HepG2 (cell line): ENCODE measurements around the gene XAB2. TPM values are rescaled to one million over a fixed set of nuclear protein-coding genes. Genes with fewer than 3 reads are reported as not detected.

ENCODE experiments used
- ATAC-seq: fragments of 200-7000 bp; cut with Tn5 transposase; 3 replicates; pipeline ENCODE4 v1.9.1; 2020; ENCODE audit warnings: mild to moderate bottlenecking, moderate library complexity
- BruUV-seq: library from RNA; stranded (reverse); fragments of 400-500 nt; replicated peaks from 2 replicates; lab custom pipeline; 2021; lab: Mats Ljungman, UMichigan
- CTCF ChIA-PET: fragments of 300-600 bp; formaldehyde crosslinking; extraction: SDS; loops from one replicate; lab custom pipeline; 2021; ENCODE audit warnings: low total read pairs, inconsistent platforms, low intra/inter-chr PET ratio; lab: Yijun Ruan, JAX
- POLR2A ChIA-PET: fragments of 350-600 bp; sonication (Branson Sonifier 250); formaldehyde crosslinking; loops from one replicate; lab custom pipeline; 2020; ENCODE audit warnings: antibody characterized with exemption, inconsistent platforms; lab: Yijun Ruan, JAX
- DNase-seq: peaks from one replicate; pipeline ENCODE4 v3.0.0-alpha.2; 2015; ENCODE audit warnings: low spot score
- FAIRE-seq: peaks from 3 replicates; lab custom pipeline; 2011; peaks lifted over from hg19 to GRCh38; lab: Jason Lieb, UNC
- H2AFZ ChIP-seq: one replicate; pipeline ENCODE4 v1.6.1; 2011; ENCODE audit warnings: low read length, inconsistent platforms
- H3K27ac ChIP-seq: fragments of 300-600 bp; 3 replicates; pipeline ENCODE4 v1.8.0; 2011; ENCODE audit warnings: mixed run types, mild to moderate bottlenecking, mixed read lengths, low read length, inconsistent platforms; ENCODE audit not compliant: insufficient read depth; ENCODE audit errors: extremely low read length
- H3K27me3 ChIP-seq, 2 experiments: fragments of 200-600 bp in 1 of 2; 2 replicates in 1 of 2; 3 replicates in 1 of 2; pipeline versions ENCODE4 v1.6.0 to v1.8.0; 2011; ENCODE audit warnings: low read length in 2 of 2, mild to moderate bottlenecking in 2 of 2, moderate library complexity in 2 of 2, inconsistent platforms in 1 of 2; ENCODE audit not compliant: insufficient read depth in 2 of 2, control insufficient read depth in 1 of 2
- H3K36me3 ChIP-seq, 2 experiments: fragments of 200-600 bp in 1 of 2; replicated peaks in 1 of 2; 2 replicates in 1 of 2; 3 replicates in 1 of 2; pipeline versions ENCODE4 v1.5.1 to v1.8.0; 2011; ENCODE audit warnings: low read length in 2 of 2, inconsistent platforms in 1 of 2; ENCODE audit not compliant: insufficient read depth in 2 of 2, control insufficient read depth in 1 of 2
- H3K4me1 ChIP-seq: 2 replicates; pipeline ENCODE4 v1.5.1; 2012; ENCODE audit warnings: low read length, inconsistent platforms; ENCODE audit not compliant: insufficient read depth
- H3K4me2 ChIP-seq: 2 replicates; pipeline ENCODE4 v1.6.0; 2011; ENCODE audit warnings: low read depth, low read length, inconsistent platforms
- H3K4me3 ChIP-seq, 3 experiments: fragments of 200-600 bp in 1 of 3; sonication (generic), shearing (Covaris generic) in 1 of 3; replicated peaks in 1 of 3; 2 replicates each; pipeline ENCODE4 v1.5.1; 2011 to 2016; ENCODE audit warnings: low read length in 3 of 3, inconsistent platforms in 2 of 3, low read depth in 2 of 3, mild to moderate bottlenecking in 2 of 3, control low read depth in 1 of 3, mixed read lengths in 1 of 3; ENCODE audit not compliant: insufficient read depth in 1 of 3
- H3K79me2 ChIP-seq: one replicate; pipeline ENCODE4 v1.6.1; 2011; ENCODE audit warnings: low read length, inconsistent platforms; ENCODE audit not compliant: insufficient read depth
- H3K9ac ChIP-seq: 2 replicates; pipeline ENCODE4 v1.6.0; 2011; ENCODE audit warnings: mild to moderate bottlenecking, low read depth, low read length, inconsistent platforms; ENCODE audit not compliant: insufficient read depth
- H3K9me3 ChIP-seq: 2 replicates; pipeline ENCODE4 v1.5.1; 2012; ENCODE audit warnings: mild to moderate bottlenecking, low read length
- H4K20me1 ChIP-seq: 2 replicates; pipeline ENCODE4 v1.6.0; 2011; ENCODE audit warnings: inconsistent platforms, mild to moderate bottlenecking, low read length, moderate library complexity; ENCODE audit not compliant: insufficient read depth
- AGO2 ChIP-seq: fragments of 200-400 bp; formaldehyde crosslinking; optimal IDR thresholded peaks from 2 replicates; pipeline ENCODE3; 2017; ENCODE audit warnings: mild to moderate bottlenecking, low read depth, low read length, moderate library complexity
- DMAP1 ChIP-seq: IDR thresholded peaks from 2 replicates; pipeline ENCODE4 v1.6.1; 2016
- GATA4 ChIP-seq: sonication (generic); IDR thresholded peaks from 2 replicates; pipeline ENCODE4 v1.6.1; 2016; ENCODE audit warnings: antibody characterized with exemption, low read depth, borderline replicate concordance
- RBFOX2 ChIP-seq: fragments of 200-400 bp; formaldehyde crosslinking; IDR thresholded peaks from 2 replicates; pipeline ENCODE4 v1.6.1; 2017; ENCODE audit warnings: low read depth, mild to moderate bottlenecking, low read length
- SATB2 ChIP-seq: sonication (generic); formaldehyde crosslinking; IDR thresholded peaks from 2 replicates; pipeline ENCODE4 v1.5.0; 2020; ENCODE audit warnings: missing genetic modification reagents
- SOX13 ChIP-seq, 3 experiments: fragments of 450-650 bp in 1 of 3; sonication (generic) in 1 of 3; formaldehyde crosslinking in 1 of 3; IDR thresholded peaks in 2 of 3; conservative IDR thresholded peaks in 1 of 3; 2 replicates each; pipeline versions ENCODE4 v1.5.0 to v1.6.1; 2016 to 2020; ENCODE audit warnings: antibody characterized with exemption in 1 of 3, mild to moderate bottlenecking in 1 of 3, missing compliant biosample characterization in 1 of 3, missing genetic modification reagents in 1 of 3, moderate library complexity in 1 of 3
- U2AF2 ChIP-seq: fragments of 200-400 bp; formaldehyde crosslinking; IDR thresholded peaks from 2 replicates; pipeline ENCODE4 v1.6.1; 2017; ENCODE audit warnings: low read depth, mild to moderate bottlenecking, low read length
- ZBTB7A ChIP-seq: sonication (generic); formaldehyde crosslinking; IDR thresholded peaks from 2 replicates; pipeline ENCODE4 v1.8.0; 2022; ENCODE audit warnings: mild to moderate bottlenecking, missing genetic modification reagents
- ZNF354B ChIP-seq: sonication (generic); formaldehyde crosslinking; IDR thresholded peaks from 2 replicates; pipeline ENCODE4 v1.8.0; 2022; ENCODE audit warnings: mild to moderate bottlenecking, missing genetic modification reagents
- ZNF605 ChIP-seq: sonication (generic); formaldehyde crosslinking; IDR thresholded peaks from 2 replicates; pipeline ENCODE4 v1.8.0; 2022; ENCODE audit warnings: mild to moderate bottlenecking, missing genetic modification reagents
- ZNF883 ChIP-seq: sonication (generic); formaldehyde crosslinking; IDR thresholded peaks from 2 replicates; pipeline ENCODE4 v1.5.1; 2020; ENCODE audit warnings: mild to moderate bottlenecking, missing genetic modification reagents; ENCODE audit errors: not compliant biosample characterization
- ZSCAN31 ChIP-seq: sonication (generic); formaldehyde crosslinking; IDR thresholded peaks from 2 replicates; pipeline ENCODE4 v1.5.0; 2020; ENCODE audit warnings: low read depth, mild to moderate bottlenecking, missing genetic modification reagents
- WGBS: methylation state at CpG from one replicate; pipeline ENCODE4 v1.1.6; 2017; ENCODE audit warnings: low lambda C conversion rate; 5-methylcytosine and 5-hydroxymethylcytosine counted together
- in situ Hi-C: cut with HindIII; loops from 2 replicates; pipeline ENCODE4 v1.10.0; 2017; ENCODE audit warnings: low pct_unique_long_range_greater_than_20kb; ENCODE audit not compliant: extremely low pct_ligation_motif_present
- intact Hi-C: fragments of 100-400 bp; cut with micrococcal nuclease; formaldehyde crosslinking; loops from one replicate; pipeline ENCODE4 v1.10.0; 2022; ENCODE audit not compliant: unreplicated experiment
- polyA plus RNA-seq, 8 experiments: library from polyadenylated mRNA; depleted of rRNA in 3 of 8; stranded (reverse) in 7 of 8; unstranded in 1 of 8; fragments of >200 nt; fragmentation: Illumina TruSeq in 4 of 8; extraction: Trizol in 4 of 8; gene quantifications; 2 replicates each; pipeline versions ENCODE4 v1.2.1 to v1.2.3, GENCODE V29; 2011 to 2016; ENCODE audit warnings: low read depth in 4 of 8, missing spikeins in 1 of 8, mixed read lengths in 1 of 8; ENCODE audit not compliant: insufficient read depth in 1 of 8
- total RNA-seq, 5 experiments: library from RNA; depleted of rRNA; stranded (reverse); fragments of >200 nt; fragmentation: Illumina TruSeq; extraction: Trizol; gene quantifications; 2 replicates each; pipeline ENCODE4 v1.2.3, GENCODE V29; 2016; ENCODE audit warnings: low read depth in 1 of 5
- TF ChIP-seq, protein P1 (sequence below): sonication (generic); formaldehyde crosslinking; IDR thresholded peaks from 2 replicates; pipeline ENCODE4 v1.4.0; 2020; ENCODE audit warnings: missing genetic modification reagents, borderline replicate concordance
- TF ChIP-seq, protein P2 (sequence below): sonication (generic); formaldehyde crosslinking; IDR thresholded peaks from 2 replicates; pipeline ENCODE4 v1.5.1; 2020; ENCODE audit warnings: missing genetic modification reagents, mild to moderate bottlenecking, borderline replicate concordance
- TF ChIP-seq, protein P3 (sequence below): sonication (generic); formaldehyde crosslinking; IDR thresholded peaks from 2 replicates; pipeline ENCODE4 v1.8.1; 2023; ENCODE audit warnings: mild to moderate bottlenecking, missing genetic modification reagents, borderline replicate concordance

XAB2 gene
- total and polyA plus RNA-seq, 2 of the 13 experiments (the other 11 are each of a cell fraction or from before 2014, with no cell fraction given): 6.2 to 23.9 TPM

DNA sequence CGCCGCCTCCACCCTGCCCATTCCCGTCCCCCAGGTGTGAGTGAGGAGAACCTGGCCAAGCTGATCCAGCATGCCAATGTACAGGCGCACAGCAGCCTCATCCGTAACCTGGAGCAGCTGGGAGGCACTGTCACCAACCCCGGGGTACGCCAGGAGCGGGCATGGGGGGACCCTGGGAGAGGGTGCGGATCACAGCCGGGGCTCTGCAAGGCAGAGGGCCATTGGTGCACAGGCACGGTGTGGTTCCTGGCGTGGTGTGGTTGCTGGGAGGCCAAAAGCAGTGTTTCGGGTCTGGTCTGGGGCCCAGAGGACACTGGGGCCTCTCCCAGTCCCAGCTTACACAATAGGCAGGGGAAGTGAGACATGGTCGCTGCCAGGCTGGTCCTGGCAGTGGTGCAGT lies 15.8 kb upstream of the XAB2 start:
- no peaks in the 10 kb centered on the region for H4K20me1 ChIP-seq
- H3K4me1 ChIP-seq: no peaks in the 10 kb centered on the region
- no peaks in the 10 kb centered on the region for H3K36me3 ChIP-seq
- 100% methylated on average over 11 of the region's 14 CpGs for WGBS
- DNase-seq (no peak), FAIRE-seq (no peak), ATAC-seq (no peak)
- H3K27me3 ChIP-seq: no peaks in the 10 kb centered on the region
- BruUV-seq: no TSS peak
- H3K27ac ChIP-seq: no peak overlapping the region
- POLR2A ChIA-PET: no interaction called here
- TF ChIP-seq SATB2 (CRISPR knock-in tag) (no peak), U2AF2 (no peak), RBFOX2 (peak; percentile 30; the same call in 1 of the 2 replicates), ZBTB7A (no peak), AGO2 (peak; percentile 72)
- TF ChIP-seq, protein P1, sequence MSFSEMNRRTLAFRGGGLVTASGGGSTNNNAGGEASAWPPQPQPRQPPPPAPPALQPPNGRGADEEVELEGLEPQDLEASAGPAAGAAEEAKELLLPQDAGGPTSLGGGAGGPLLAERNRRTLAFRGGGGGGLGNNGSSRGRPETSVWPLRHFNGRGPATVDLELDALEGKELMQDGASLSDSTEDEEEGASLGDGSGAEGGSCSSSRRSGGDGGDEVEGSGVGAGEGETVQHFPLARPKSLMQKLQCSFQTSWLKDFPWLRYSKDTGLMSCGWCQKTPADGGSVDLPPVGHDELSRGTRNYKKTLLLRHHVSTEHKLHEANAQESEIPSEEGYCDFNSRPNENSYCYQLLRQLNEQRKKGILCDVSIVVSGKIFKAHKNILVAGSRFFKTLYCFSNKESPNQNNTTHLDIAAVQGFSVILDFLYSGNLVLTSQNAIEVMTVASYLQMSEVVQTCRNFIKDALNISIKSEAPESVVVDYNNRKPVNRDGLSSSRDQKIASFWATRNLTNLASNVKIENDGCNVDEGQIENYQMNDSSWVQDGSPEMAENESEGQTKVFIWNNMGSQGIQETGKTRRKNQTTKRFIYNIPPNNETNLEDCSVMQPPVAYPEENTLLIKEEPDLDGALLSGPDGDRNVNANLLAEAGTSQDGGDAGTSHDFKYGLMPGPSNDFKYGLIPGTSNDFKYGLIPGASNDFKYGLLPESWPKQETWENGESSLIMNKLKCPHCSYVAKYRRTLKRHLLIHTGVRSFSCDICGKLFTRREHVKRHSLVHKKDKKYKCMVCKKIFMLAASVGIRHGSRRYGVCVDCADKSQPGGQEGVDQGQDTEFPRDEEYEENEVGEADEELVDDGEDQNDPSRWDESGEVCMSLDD (CRISPR knock-in tag): no peak
- in situ Hi-C loops (no loop called here), intact Hi-C loops (no loop called here)
- no peak overlapping the region for H3K9ac ChIP-seq
- no peak overlapping the region for H3K4me3 ChIP-seq
- CTCF ChIA-PET: no interaction called here
- no peaks in the 10 kb centered on the region for H3K79me2 ChIP-seq
- no peaks in the 10 kb centered on the region for H3K9me3 ChIP-seq
- no peak overlapping the region for H2AFZ ChIP-seq
- H3K4me2 ChIP-seq: no peak overlapping the region

DNA sequence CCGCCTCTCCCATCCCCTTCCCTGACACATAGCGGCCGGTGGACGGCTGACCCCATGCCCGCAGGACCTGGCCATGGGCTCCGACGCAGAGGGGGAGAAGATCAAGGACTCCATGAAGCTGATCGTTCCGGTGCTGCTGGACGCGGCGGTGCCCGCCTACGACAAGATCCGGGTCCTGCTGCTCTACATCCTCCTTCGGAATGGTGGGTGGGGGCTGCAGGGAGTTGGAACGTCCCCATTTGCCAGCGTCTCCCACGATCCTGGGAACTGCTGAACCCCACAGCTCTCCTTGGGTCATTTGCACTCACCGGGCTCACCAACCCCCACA lies 15.2 kb upstream of the XAB2 start:
- no TSS peak for BruUV-seq
- Histone ChIP-seq H3K4me3 (no peak overlapping the region), H3K9me3 (no peaks in the 10 kb centered on the region), H3K27ac (no peak overlapping the region), H3K36me3 (no peaks in the 10 kb centered on the region; a peak in 1 of 5 replicates), H3K79me2 (no peaks in the 10 kb centered on the region), H2AFZ (no peak overlapping the region), H4K20me1 (no peaks in the 10 kb centered on the region; the same call in 1 of the 2 replicates), H3K9ac (no peak overlapping the region), H3K4me2 (no peak overlapping the region), H3K27me3 (no peaks in the 10 kb centered on the region), H3K4me1 (no peaks in the 10 kb centered on the region)
- DNase-seq (no peak), FAIRE-seq (no peak), ATAC-seq (no peak)
- ChIA-PET CTCF (no interaction called here), POLR2A (no interaction called here)
- in situ Hi-C loops (no loop called here), intact Hi-C loops (no loop called here)
- WGBS: 93% methylated on average over 6 of the region's 20 CpGs
- TF ChIP-seq ZNF354B (CRISPR knock-in tag): no peak
- TF ChIP-seq GATA4: no peak
- TF ChIP-seq, protein P2, sequence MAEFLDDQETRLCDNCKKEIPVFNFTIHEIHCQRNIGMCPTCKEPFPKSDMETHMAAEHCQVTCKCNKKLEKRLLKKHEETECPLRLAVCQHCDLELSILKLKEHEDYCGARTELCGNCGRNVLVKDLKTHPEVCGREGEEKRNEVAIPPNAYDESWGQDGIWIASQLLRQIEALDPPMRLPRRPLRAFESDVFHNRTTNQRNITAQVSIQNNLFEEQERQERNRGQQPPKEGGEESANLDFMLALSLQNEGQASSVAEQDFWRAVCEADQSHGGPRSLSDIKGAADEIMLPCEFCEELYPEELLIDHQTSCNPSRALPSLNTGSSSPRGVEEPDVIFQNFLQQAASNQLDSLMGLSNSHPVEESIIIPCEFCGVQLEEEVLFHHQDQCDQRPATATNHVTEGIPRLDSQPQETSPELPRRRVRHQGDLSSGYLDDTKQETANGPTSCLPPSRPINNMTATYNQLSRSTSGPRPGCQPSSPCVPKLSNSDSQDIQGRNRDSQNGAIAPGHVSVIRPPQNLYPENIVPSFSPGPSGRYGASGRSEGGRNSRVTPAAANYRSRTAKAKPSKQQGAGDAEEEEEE (CRISPR knock-in tag): no peak
- no peak for TF ChIP-seq ZNF605
- TF ChIP-seq ZNF883 (CRISPR knock-in tag): no peak
- no peak for TF ChIP-seq DMAP1 (CRISPR knock-in tag)
- TF ChIP-seq SOX13 (IDR thresholded peaks at IDR 0.05): no peak
- TF ChIP-seq SOX13 (CRISPR knock-in tag; conservative IDR thresholded peaks at IDR 0.05 in 1 of 2, IDR thresholded peaks at IDR 0.05 in 1 of 2): no peak
- TF ChIP-seq, protein P3, sequence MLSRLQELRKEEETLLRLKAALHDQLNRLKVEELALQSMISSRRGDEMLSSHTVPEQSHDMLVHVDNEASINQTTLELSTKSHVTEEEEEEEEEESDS (CRISPR knock-in tag): no peak
- no peak for TF ChIP-seq ZSCAN31 (CRISPR knock-in tag)
